Measurements from ENCODE around the gene DENND6B. TPM values are rescaled to one million over a fixed set of nuclear protein-coding genes. Genes with fewer than 3 reads are reported as not detected.

The DENND6B gene
- total RNA-seq, 3 donors from 2014 or later: 1.8 to 6.9 (median 5.4) TPM

DNA sequence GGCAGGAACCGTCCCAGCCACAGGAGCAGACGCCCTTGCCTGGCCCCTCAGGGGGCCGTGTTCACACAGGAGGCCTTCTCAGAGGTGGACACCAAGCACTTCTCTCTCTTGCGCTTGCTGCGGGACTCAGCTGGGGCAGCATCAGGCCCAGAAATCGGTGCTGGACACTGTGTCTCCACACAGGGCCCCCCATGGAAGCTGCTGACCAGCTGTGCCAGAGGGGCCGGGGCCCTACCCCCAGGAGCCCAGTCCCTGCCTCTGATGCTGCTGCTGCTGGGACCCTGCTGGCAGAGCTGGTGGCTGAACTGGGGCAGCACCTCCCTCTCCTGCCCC lies 23.3 kb downstream of the DENND6B start:
- H3K4me3 ChIP-seq: peak overlapping the region in 2 of 3 donors; percentile 90 to 99
- peak overlapping the region; percentile 94 to 98 for H3K27ac ChIP-seq
- no peaks in the 10 kb centered on the region for H3K36me3 ChIP-seq
- DNase-seq (ENCODE audit: low spot score in 2 of 2): no peak
- intact Hi-C loops (cut with DNase I; ENCODE audit: low total_unique reads): no loop called here
- no peaks in the 10 kb centered on the region for H3K27me3 ChIP-seq
- no peaks in the 10 kb centered on the region for H3K9me3 ChIP-seq
- TF ChIP-seq POLR2A (IDR thresholded peaks at IDR 0.05): no peak
- TF ChIP-seq POLR2AphosphoS5 (IDR thresholded peaks at IDR 0.05): no peak
- no peak for TF ChIP-seq CTCF (IDR thresholded peaks at IDR 0.05)
- H3K4me1 ChIP-seq: peaks cover 61 to 63% of the 10 kb centered on the region in 2 donors

DNA sequence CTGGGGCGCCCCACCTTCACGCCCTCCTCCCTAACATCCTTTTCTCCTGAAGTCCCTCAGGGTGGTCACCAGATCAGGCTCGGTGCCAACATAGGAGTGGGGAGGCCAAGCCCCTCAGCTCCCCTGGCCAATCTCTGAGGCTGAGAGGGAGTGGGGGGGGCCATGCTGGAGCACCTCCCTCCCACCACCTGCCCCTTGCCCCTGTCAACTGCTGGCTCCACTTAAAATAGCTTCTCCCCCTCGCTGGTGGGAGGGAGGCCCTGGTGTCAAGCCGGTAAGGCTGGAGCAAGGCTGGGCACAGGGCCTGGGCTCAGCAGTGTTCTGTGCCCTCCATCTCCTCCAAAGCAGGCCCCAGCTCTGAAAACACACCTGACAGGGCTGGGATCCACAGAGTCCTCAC lies 24.2 kb downstream of the DENND6B start:
- TF ChIP-seq POLR2A (IDR thresholded peaks at IDR 0.05) (no peak), POLR2AphosphoS5 (IDR thresholded peaks at IDR 0.05) (no peak), CTCF (IDR thresholded peaks at IDR 0.05) (no peak)
- Histone ChIP-seq H3K27me3 (no peaks in the 10 kb centered on the region), H3K36me3 (no peaks in the 10 kb centered on the region), H3K27ac (peak overlapping the region; percentile 94 to 98), H3K4me3 (peak overlapping the region in 1 of 3 donors; percentile 99), H3K9me3 (no peaks in the 10 kb centered on the region), H3K4me1 (peaks cover 61 to 67% of the 10 kb centered on the region in 2 donors)
- intact Hi-C loops (cut with DNase I; ENCODE audit: low total_unique reads): no loop called here
- DNase-seq (ENCODE audit: low spot score in 2 of 2): no peak

- no peak for DNase-seq (ENCODE audit: low spot score in 2 of 2)
- intact Hi-C loops (cut with DNase I; ENCODE audit: low total_unique reads): no loop called here
- H3K9me3 ChIP-seq: no peaks in the 10 kb centered on the region
- TF ChIP-seq POLR2AphosphoS5 (IDR thresholded peaks at IDR 0.05) (no peak), POLR2A (IDR thresholded peaks at IDR 0.05) (no peak), CTCF (IDR thresholded peaks at IDR 0.05) (no peak)
- H3K27me3 ChIP-seq: no peaks in the 10 kb centered on the region
- no peaks in the 10 kb centered on the region for H3K36me3 ChIP-seq
- peak overlapping the region in 2 of 3 donors; percentile 18 to 73 for H3K4me3 ChIP-seq
- peak overlapping the region; percentile 94 to 98 for H3K27ac ChIP-seq
- H3K4me1 ChIP-seq: peaks cover 64 to 72% of the 10 kb centered on the region in 2 donors
Measured at GRCh38 chr22:50302041-50302541, 24.7 kb downstream of the DENND6B start.

- no peaks in the 10 kb centered on the region for H3K36me3 ChIP-seq
- intact Hi-C loops (cut with DNase I; ENCODE audit: low total_unique reads): no loop called here
- TF ChIP-seq POLR2A (IDR thresholded peaks at IDR 0.05) (no peak), POLR2AphosphoS5 (IDR thresholded peaks at IDR 0.05) (no peak), CTCF (IDR thresholded peaks at IDR 0.05) (no peak)
- no peaks in the 10 kb centered on the region for H3K9me3 ChIP-seq
- no peaks in the 10 kb centered on the region for H3K27me3 ChIP-seq
- peak overlapping the region; percentile 94 to 98 for H3K27ac ChIP-seq
- H3K4me3 ChIP-seq: peak overlapping the region in 2 of 3 donors; percentile 18 to 73
- peaks cover 69 to 76% of the 10 kb centered on the region in 2 donors for H3K4me1 ChIP-seq
- DNase-seq (ENCODE audit: low spot score in 2 of 2): no peak
Measured at GRCh38 chr22:50301581-50301991, 25.2 kb downstream of the DENND6B start.

DNA sequence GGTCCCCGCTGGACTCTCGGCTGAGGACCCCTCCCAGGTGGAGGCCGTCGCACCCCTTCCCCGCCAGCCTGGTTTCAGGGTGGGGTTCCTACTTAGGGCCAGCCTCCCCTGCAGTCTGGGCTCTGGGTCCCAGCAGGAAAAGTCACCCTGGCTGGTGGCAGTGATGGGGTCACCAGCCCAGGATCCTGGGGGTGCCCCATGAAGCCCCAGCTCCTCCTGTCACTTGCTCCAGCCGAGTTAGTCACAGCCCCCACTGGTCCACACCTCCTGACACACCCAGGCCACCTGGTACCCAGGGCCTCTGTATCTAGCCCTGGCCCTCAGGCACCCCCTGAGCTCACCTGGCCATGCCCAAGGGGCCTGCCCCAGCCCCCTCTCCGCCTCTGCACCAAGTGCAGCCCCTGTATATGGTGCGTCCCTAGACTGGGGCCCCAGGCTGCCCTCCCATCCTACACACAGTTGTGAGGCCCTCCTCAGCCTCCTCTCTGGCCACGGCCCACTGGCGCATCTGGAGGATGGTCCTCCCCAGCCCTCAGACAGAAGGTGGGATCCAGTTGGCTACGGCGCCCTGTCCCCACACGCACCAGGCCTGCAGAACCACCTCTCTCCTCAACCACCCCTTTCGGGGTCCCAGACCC lies 26.1 kb downstream of the DENND6B start:
- intact Hi-C loops (cut with DNase I; ENCODE audit: low total_unique reads): no loop called here
- H3K36me3 ChIP-seq: no peaks in the 10 kb centered on the region

More for the DNA sequence above, 26.1 kb downstream of the DENND6B start:
- Histone ChIP-seq H3K4me1 (peaks cover 72 to 76% of the 10 kb centered on the region in 2 donors), H3K27me3 (no peaks in the 10 kb centered on the region), H3K27ac (peak overlapping the region; percentile 94 to 98), H3K9me3 (no peaks in the 10 kb centered on the region), H3K4me3 (peak overlapping the region in 2 of 3 donors; percentile 41 to 73)
- no peak for DNase-seq (ENCODE audit: low spot score in 2 of 2)
- no peak for TF ChIP-seq CTCF (IDR thresholded peaks at IDR 0.05)
- no peak for TF ChIP-seq POLR2A (IDR thresholded peaks at IDR 0.05)
- no peak for TF ChIP-seq POLR2AphosphoS5 (IDR thresholded peaks at IDR 0.05)
